HTR-8/SVneo (cell line): Measurements from ENCODE around the gene NOS3.
A peak's percentile ranks its signal among the peaks of the same experiment; 100 is the strongest.
"Not testable (repeated sequence)": the region's sequence is repeated elsewhere in the genome, so short reads cannot be mapped to it uniquely, and the experiment has no call there.

Experiments
- DNase-seq: peaks from one replicate; pipeline ENCODE4 v3.0.0; 2011; ENCODE audit warnings: low spot score, mixed read lengths; ENCODE audit not compliant: insufficient read length
- FAIRE-seq: peaks from 2 replicates; lab custom pipeline; 2011; peaks lifted over from hg19 to GRCh38; lab: Jason Lieb, UNC

NOS3 gene

GRCh38 chr7:150997075-150997511, 6.3 kb downstream of the NOS3 start:
- DNase-seq = no peak
- no peak for FAIRE-seq

DNA sequence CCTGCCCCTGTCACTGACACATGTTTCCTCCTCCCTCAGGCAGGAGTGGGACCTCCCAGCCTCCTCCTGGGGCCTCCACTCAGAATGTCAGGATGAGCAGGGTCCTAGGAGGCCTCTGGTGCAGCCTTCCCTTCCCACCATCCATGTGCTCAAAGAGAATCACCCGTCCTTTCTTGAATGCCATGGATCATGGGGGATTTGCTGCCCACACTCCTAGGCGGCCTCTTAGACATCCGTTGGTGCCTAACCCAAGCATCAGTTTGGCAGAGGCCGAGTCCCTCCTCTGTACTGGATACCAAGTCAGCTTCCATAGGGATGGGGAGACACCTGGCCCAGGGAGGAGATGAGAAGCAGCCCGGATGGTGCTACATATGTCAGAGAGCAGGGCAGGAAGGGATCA, 7.0 kb downstream of the NOS3 start:
- no peak for DNase-seq
- no peak for FAIRE-seq

DNA sequence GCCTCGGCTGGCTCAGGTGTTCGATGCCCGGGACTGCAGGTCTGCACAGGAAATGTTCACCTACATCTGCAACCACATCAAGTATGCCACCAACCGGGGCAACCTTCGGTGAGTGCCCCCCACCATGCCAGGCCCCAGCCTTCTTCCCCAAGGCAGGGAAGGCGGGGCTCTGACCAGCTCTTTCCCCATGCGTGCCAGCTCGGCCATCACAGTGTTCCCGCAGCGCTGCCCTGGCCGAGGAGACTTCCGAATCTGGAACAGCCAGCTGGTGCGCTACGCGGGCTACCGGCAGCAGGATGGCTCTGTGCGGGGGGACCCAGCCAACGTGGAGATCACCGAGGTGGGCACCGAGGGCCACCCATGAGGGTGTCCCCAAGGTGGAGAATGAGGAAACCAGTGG, 7.5 kb downstream of the NOS3 start:
- DNase-seq (no peak), FAIRE-seq (no peak)

DNA sequence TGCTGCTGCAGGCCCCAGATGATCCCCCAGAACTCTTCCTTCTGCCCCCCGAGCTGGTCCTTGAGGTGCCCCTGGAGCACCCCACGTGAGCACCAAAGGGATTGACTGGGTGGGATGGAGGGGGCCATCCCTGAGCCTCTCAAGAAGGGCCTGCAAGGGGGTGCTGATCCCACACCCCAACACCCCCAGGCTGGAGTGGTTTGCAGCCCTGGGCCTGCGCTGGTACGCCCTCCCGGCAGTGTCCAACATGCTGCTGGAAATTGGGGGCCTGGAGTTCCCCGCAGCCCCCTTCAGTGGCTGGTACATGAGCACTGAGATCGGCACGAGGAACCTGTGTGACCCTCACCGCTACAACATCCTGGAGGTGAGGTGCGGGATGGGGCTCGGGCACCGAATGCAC, 8.2 kb downstream of the NOS3 start:
- DNase-seq = no peak
- FAIRE-seq = no peak

DNA sequence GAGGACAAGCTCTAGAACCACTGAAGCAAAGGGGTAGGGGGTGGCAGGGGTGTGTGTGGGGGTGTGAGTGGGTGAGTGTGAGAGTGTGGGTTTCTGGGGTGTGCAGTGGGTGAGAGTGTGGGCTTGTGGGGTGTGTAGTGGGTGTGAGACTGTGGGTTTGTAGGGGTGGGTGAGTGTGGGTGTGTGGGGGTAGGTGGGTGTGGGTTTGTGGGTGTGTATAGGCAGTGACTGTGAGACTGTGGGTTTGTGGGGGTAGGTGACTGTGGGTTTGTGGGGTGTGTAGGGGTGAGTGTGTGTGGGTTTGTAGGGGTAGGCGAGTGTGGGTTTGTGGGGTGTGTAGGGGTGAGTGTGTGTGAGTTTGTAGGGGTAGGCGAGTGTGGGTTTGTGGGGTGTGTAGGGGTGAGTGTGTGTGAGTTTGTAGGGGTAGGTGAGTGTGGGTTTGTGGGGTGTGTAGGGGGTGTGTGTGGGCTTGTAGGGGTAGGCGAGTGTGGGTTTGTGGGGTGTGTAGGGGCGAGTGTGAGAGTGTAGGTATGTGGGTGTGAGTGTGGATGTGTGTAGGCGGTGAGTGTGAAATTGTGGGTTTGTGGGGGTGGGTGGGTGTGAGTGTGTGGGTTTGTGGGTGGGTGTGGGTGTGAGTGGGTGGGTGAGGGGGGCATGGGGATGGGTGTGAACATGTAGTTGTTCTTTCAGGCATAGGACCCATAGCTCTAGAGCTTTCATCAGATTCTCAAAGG, 8.8 kb downstream of the NOS3 start:
- FAIRE-seq = peak; percentile 23

GRCh38 chr7:151000897-151001495, 10.2 kb downstream of the NOS3 start:
- no peak for FAIRE-seq
- no peak for DNase-seq

More for the DNA sequence above, 8.8 kb downstream of the NOS3 start:
- DNase-seq = no peak

- DNase-seq (no peak), FAIRE-seq (no peak)
Observed at GRCh38 chr7:151001546-151001945, 10.7 kb downstream of the NOS3 start.

- FAIRE-seq = no peak
- no peak for DNase-seq
Observed at GRCh38 chr7:151003572-151003971, 12.8 kb downstream of the NOS3 start.

GRCh38 chr7:151005566-151005965, 14.7 kb downstream of the NOS3 start:
- DNase-seq (no peak), FAIRE-seq (no peak)

DNA sequence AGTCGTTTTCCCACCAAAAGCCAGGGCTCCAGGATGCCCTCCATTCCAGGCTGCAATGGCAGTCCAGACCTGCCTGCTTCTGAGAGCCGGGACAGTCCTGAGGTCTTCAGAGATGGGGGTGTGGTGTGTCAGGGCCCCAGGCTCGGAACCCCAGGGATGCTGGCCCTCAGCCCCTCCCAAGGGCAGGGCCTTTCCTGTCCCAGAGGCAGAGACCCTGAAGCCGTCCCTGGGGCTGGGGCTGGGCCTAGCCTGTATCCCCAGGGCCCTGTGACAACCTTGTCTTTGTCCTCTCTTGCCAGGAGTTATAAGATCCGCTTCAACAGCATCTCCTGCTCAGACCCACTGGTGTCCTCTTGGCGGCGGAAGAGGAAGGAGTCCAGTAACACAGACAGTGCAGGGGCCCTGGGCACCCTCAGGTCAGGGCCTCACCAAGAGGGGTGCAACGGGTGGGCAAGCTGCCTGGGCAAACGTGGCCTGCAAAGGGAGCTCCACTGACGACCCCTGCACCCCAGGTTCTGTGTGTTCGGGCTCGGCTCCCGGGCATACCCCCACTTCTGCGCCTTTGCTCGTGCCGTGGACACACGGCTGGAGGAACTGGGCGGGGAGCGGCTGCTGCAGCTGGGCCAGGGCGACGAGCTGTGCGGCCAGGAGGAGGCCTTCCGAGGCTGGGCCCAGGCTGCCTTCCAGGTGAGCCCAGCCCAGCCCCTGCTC, 15.9 kb downstream of the NOS3 start:
- FAIRE-seq = no peak

DNA sequence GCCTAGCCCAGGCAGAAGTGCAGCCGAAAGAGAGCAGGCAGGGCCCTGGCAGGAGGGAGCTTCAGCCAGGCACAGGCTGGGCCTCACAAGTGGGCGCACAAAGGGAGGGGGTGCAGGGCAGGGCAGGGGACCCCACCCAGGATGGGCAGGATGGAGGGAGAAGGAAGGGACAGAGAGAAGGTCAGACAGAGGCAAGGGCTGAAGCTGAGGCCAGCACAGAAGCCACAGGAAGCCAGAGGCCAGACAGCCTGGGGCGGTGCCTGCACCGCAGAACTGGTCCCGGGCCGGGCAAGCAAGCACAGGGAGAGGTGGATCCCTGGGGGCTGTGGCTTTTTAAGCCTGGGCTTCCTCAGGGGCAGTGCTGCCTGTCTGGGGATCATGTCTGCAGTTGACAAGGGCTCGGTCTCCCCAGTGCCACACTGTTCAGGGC, 16.7 kb downstream of the NOS3 start:
- FAIRE-seq (no peak), DNase-seq (no peak)

More for the DNA sequence above, 15.9 kb downstream of the NOS3 start:
- DNase-seq = no peak

- DNase-seq (no peak), FAIRE-seq (no peak)
Observed at GRCh38 chr7:151008143-151008510, 17.3 kb downstream of the NOS3 start.

- no peak for DNase-seq
- FAIRE-seq = no peak
Observed at GRCh38 chr7:151008511-151009323, 17.9 kb downstream of the NOS3 start.

GRCh38 chr7:151009327-151010036, 18.7 kb downstream of the NOS3 start:
- FAIRE-seq = no peak
- no peak for DNase-seq

- no peak for FAIRE-seq
Observed at GRCh38 chr7:151010037-151010306, 19.2 kb downstream of the NOS3 start.

DNA sequence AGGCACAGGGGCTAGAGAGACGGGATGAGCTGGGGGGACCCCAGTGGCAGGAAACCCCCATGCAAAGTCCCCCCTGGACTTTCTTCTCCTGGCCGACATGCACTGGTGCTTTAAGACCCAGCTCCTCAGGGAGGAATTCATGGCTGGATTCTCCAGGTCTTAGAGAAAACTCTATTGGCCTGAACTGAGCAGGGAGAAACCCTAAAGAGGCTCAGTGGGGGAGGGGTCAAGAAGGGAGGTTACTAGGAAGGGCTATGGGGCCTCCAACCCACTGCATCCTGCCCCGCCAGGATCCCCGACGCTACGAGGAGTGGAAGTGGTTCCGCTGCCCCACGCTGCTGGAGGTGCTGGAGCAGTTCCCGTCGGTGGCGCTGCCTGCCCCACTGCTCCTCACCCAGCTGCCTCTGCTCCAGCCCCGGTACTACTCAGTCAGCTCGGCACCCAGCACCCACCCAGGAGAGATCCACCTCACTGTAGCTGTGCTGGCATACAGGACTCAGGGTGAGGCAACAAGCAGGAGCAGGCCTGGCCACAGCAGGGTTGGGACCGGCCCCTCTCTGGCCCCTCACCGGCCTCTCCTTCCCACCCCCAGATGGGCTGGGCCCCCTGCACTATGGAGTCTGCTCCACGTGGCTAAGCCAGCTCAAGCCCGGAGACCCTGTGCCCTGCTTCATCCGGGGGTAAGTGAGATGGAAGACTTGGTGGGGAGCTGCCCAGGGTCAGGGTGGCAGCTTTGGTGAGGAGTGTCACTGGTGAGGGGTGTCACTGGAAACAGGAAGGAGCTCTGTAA, 19.7 kb downstream of the NOS3 start:
- no peak for DNase-seq
- FAIRE-seq = no peak

More at GRCh38 chr7:151010037-151010306, 19.2 kb downstream of the NOS3 start:
- DNase-seq = no peak

GRCh38 chr7:151011097-151011409, 20.2 kb downstream of the NOS3 start:
- FAIRE-seq = no peak
- DNase-seq = no peak

DNA sequence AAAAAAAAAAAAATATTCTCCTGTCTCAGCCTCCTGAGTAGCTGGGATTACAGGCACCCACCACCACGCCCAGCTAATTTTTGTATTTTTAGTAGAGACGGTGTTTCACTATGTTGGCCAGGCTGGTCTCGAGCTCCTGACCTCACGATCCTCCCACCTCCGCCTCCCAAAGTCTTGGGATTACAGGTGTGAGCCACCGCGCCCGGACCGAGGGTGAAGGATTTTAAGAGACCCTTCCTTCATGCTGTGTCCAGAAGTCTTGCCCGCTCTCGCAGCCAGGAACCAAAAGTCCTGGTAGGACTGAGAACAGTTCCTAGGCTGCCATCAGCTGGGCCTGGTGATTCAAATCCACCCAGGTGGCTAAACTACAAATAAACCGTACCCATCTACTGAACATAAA, 20.8 kb downstream of the NOS3 start:
- FAIRE-seq, DNase-seq: not testable (repeated sequence)

GRCh38 chr7:151012031-151012692, 21.3 kb downstream of the NOS3 start:
- no peak for FAIRE-seq

More at GRCh38 chr7:151012031-151012692, 21.3 kb downstream of the NOS3 start:
- DNase-seq = no peak
